H1 (cell line): Measurements from ENCODE around the gene CHRM1. TPM values are rescaled to one million over a fixed set of nuclear protein-coding genes. Genes with fewer than 3 reads are reported as not detected.

Experiments
- CTCF ChIA-PET: fragments of 300-600 bp; sonication (Branson Sonifier 250); formaldehyde crosslinking; loops from one replicate; lab custom pipeline; 2021; ENCODE audit not compliant: partially characterized antibody; lab: Charles Lee
- POLR2A ChIA-PET: fragments of 300-600 bp; sonication (Branson Sonifier 250); formaldehyde crosslinking; loops from one replicate; lab custom pipeline; 2021; ENCODE audit warnings: inconsistent platforms; ENCODE audit not compliant: partially characterized antibody; lab: Charles Lee
- DNase-seq, 2 experiments: peaks; one replicate each; pipeline versions ENCODE4 v3.0.0 to v3.0.0-alpha.2; 2010 to 2022; ENCODE audit warnings: low spot score in 2 of 2, low read depth in 1 of 2, mixed read lengths in 1 of 2
- FAIRE-seq: peaks from 2 replicates; lab custom pipeline; 2011; peaks lifted over from hg19 to GRCh38; lab: Jason Lieb, UNC
- H2AFZ ChIP-seq: 2 replicates; pipeline ENCODE4 v1.8.1; 2012; ENCODE audit warnings: low read length, inconsistent platforms
- H2AK5ac ChIP-seq: 2 replicates; pipeline ENCODE4 v1.6.1; 2013; ENCODE audit warnings: low read depth, low read length
- H2BK120ac ChIP-seq: replicated peaks from 2 replicates; pipeline ENCODE3; 2013; ENCODE audit warnings: low read depth, low read length, inconsistent platforms
- H2BK12ac ChIP-seq: 2 replicates; pipeline ENCODE4 v1.6.1; 2013; ENCODE audit warnings: low read depth, low read length
- H2BK15ac ChIP-seq: 2 replicates; pipeline ENCODE4 v1.6.1; 2013; ENCODE audit warnings: low read length
- H2BK20ac ChIP-seq: 2 replicates; pipeline ENCODE4 v1.6.1; 2013; ENCODE audit warnings: low read length
- H2BK5ac ChIP-seq: 2 replicates; pipeline ENCODE4 v1.6.1; 2013; ENCODE audit warnings: low read depth, low read length
- H3K14ac ChIP-seq: 2 replicates; pipeline ENCODE4 v1.6.1; 2013; ENCODE audit warnings: inconsistent platforms; ENCODE audit not compliant: insufficient read length
- H3K18ac ChIP-seq: 2 replicates; pipeline ENCODE4 v1.6.1; 2013; ENCODE audit warnings: low read length; ENCODE audit errors: extremely low read depth
- H3K23ac ChIP-seq: 2 replicates; pipeline ENCODE4 v1.6.1; 2013; ENCODE audit warnings: inconsistent platforms; ENCODE audit not compliant: insufficient read length
- H3K23me2 ChIP-seq: 2 replicates; pipeline ENCODE4 v1.6.1; 2013; ENCODE audit warnings: low read depth, low read length
- H3K27ac ChIP-seq: 2 replicates; pipeline ENCODE4 v1.6.1; 2011; ENCODE audit warnings: low read depth, low read length, inconsistent platforms
- H3K27me3 ChIP-seq, 4 experiments: replicated peaks in 1 of 4; 1 replicate in 1 of 4; 2 replicates in 3 of 4; pipeline versions ENCODE4 v1.6.1 to v1.8.1; 2011 to 2013; ENCODE audit warnings: low read length in 3 of 4, mild to moderate bottlenecking in 3 of 4, inconsistent platforms in 2 of 4, mixed read lengths in 2 of 4, moderate library complexity in 1 of 4; ENCODE audit not compliant: control insufficient read depth in 3 of 4, insufficient read depth in 3 of 4; ENCODE audit errors: extremely low read depth in 1 of 4
- H3K36me3 ChIP-seq, 4 experiments: 2 replicates each; pipeline versions ENCODE4 v1.6.1 to v1.8.1; 2011 to 2013; ENCODE audit warnings: mild to moderate bottlenecking in 4 of 4, low read length in 3 of 4, moderate library complexity in 2 of 4, control low read depth in 1 of 4, inconsistent platforms in 1 of 4; ENCODE audit not compliant: insufficient read depth in 4 of 4, control insufficient read depth in 2 of 4
- H3K4ac ChIP-seq: replicated peaks from 2 replicates; pipeline ENCODE3; 2013; ENCODE audit warnings: low read length, low read depth, mixed read lengths, inconsistent platforms; ENCODE audit not compliant: insufficient read length
- H3K4me1 ChIP-seq, 4 experiments: replicated peaks in 1 of 4; 1 replicate in 1 of 4; 2 replicates in 3 of 4; pipeline versions ENCODE4 v1.6.1 to v1.8.1; 2011 to 2013; ENCODE audit warnings: low read length in 3 of 4, inconsistent platforms in 2 of 4, mixed read lengths in 1 of 4; ENCODE audit not compliant: insufficient read depth in 4 of 4, control insufficient read depth in 3 of 4
- H3K4me2 ChIP-seq, 2 experiments: 2 replicates each; pipeline versions ENCODE4 v1.6.1 to v1.8.1; 2011 to 2013; ENCODE audit warnings: low read depth in 2 of 2, low read length in 2 of 2, control low read depth in 1 of 2, inconsistent platforms in 1 of 2, mild to moderate bottlenecking in 1 of 2; ENCODE audit not compliant: insufficient read depth in 1 of 2
- H3K4me3 ChIP-seq, 4 experiments: fragments of 200-600, 300-600 bp in 1 of 4; sonication (generic), shearing (Covaris generic), sonication (Bioruptor Twin) in 1 of 4; 2 replicates each; pipeline versions ENCODE4 v1.5.1 to v1.8.1; 2011 to 2016; ENCODE audit warnings: low read length in 4 of 4, low read depth in 3 of 4, control low read depth in 2 of 4, inconsistent platforms in 2 of 4, mild to moderate bottlenecking in 2 of 4, mixed read lengths in 1 of 4, moderate library complexity in 1 of 4; ENCODE audit not compliant: insufficient read depth in 2 of 4; ENCODE audit errors: extremely low read depth in 1 of 4
- H3K56ac ChIP-seq: replicated peaks from 2 replicates; pipeline ENCODE3; 2013; ENCODE audit warnings: low read depth, mild to moderate bottlenecking, mixed read lengths, low read length, inconsistent platforms; ENCODE audit not compliant: insufficient read length
- H3K79me1 ChIP-seq: 2 replicates; pipeline ENCODE4 v1.6.1; 2013; ENCODE audit warnings: low read depth, low read length, control low read depth
- H3K79me2 ChIP-seq, 2 experiments: 2 replicates each; pipeline versions ENCODE4 v1.6.1 to v1.8.1; 2012 to 2013; ENCODE audit warnings: low read length in 2 of 2, mild to moderate bottlenecking in 2 of 2, inconsistent platforms in 1 of 2; ENCODE audit not compliant: insufficient read depth in 2 of 2, control insufficient read depth in 1 of 2
- H3K9ac ChIP-seq, 4 experiments: replicated peaks in 1 of 4; 1 replicate in 1 of 4; 2 replicates in 3 of 4; pipeline versions ENCODE4 v1.6.1 to v1.8.1; 2011 to 2013; ENCODE audit warnings: low read depth in 3 of 4, low read length in 3 of 4, control low read depth in 2 of 4, mild to moderate bottlenecking in 2 of 4, moderate library complexity in 2 of 4, inconsistent platforms in 1 of 4; ENCODE audit errors: extremely low read depth in 1 of 4
- H3K9me3 ChIP-seq, 2 experiments: 2 replicates each; pipeline versions ENCODE4 v1.6.1 to v1.8.1; 2012 to 2013; ENCODE audit warnings: mild to moderate bottlenecking in 2 of 2, moderate library complexity in 2 of 2, control low read depth in 1 of 2, inconsistent platforms in 1 of 2, low read depth in 1 of 2, low read length in 1 of 2, mixed read lengths in 1 of 2; ENCODE audit not compliant: insufficient read depth in 2 of 2
- H4K20me1 ChIP-seq, 2 experiments: replicated peaks in 1 of 2; 2 replicates each; pipeline versions ENCODE3 to v1.8.1; 2011 to 2013; ENCODE audit warnings: inconsistent platforms in 2 of 2, low read length in 2 of 2, mild to moderate bottlenecking in 1 of 2; ENCODE audit not compliant: insufficient read depth in 2 of 2, control insufficient read depth in 1 of 2
- H4K5ac ChIP-seq: 2 replicates; pipeline ENCODE4 v1.6.1; 2013; ENCODE audit warnings: low read length, low read depth, mixed read lengths, inconsistent platforms; ENCODE audit not compliant: insufficient read length
- H4K8ac ChIP-seq: 2 replicates; pipeline ENCODE4 v1.8.0; 2013; ENCODE audit warnings: mild to moderate bottlenecking, moderate library complexity, low read length, inconsistent platforms; ENCODE audit not compliant: insufficient read depth; ENCODE audit errors: extremely low read depth
- H4K91ac ChIP-seq: replicated peaks from 2 replicates; pipeline ENCODE3; 2013; ENCODE audit warnings: low read length, mixed read lengths, inconsistent platforms; ENCODE audit not compliant: insufficient read length
- BCL11A ChIP-seq, 2 experiments: IDR thresholded peaks; one replicate each; pipeline ENCODE4 v1.6.1; 2011; ENCODE audit warnings: low read depth in 2 of 2, low read length in 2 of 2, mild to moderate bottlenecking in 2 of 2
- CTCF ChIP-seq, 3 experiments: IDR thresholded peaks; 1 replicate in 2 of 3; 2 replicates in 1 of 3; pipeline versions ENCODE4 v1.5.1 to v1.6.1; 2011; ENCODE audit warnings: low read length in 3 of 3, mild to moderate bottlenecking in 3 of 3, inconsistent platforms in 2 of 3, low read depth in 1 of 3, moderate library complexity in 1 of 3; ENCODE audit not compliant: insufficient read depth in 1 of 3; ENCODE audit errors: control extremely low read depth in 1 of 3
- POLR2AphosphoS5 ChIP-seq: IDR thresholded peaks from 2 replicates; pipeline ENCODE4 v1.6.1; 2011; ENCODE audit warnings: low read depth, low read length
- SAP30 ChIP-seq: fragments of 300-600 bp; sonication (generic); IDR thresholded peaks from 2 replicates; pipeline ENCODE4 v1.7.1; 2012; ENCODE audit warnings: low read length, moderate library complexity, mild to moderate bottlenecking, inconsistent platforms; ENCODE audit not compliant: insufficient read depth, insufficient replicate concordance
- SP1 ChIP-seq: IDR thresholded peaks from 2 replicates; pipeline ENCODE4 v1.6.1; 2011; ENCODE audit warnings: low read depth, low read length
- TAF7 ChIP-seq: optimal IDR thresholded peaks from 2 replicates; pipeline ENCODE3; 2011; ENCODE audit warnings: low read depth, mild to moderate bottlenecking, inconsistent platforms, low read length, moderate library complexity, borderline replicate concordance
- YY1 ChIP-seq: IDR thresholded peaks from 2 replicates; pipeline ENCODE4 v1.6.1; 2011; ENCODE audit warnings: low read depth, mild to moderate bottlenecking, low read length
- WGBS, 2 experiments: shearing (Covaris generic) in 1 of 2; methylation state at CpG; one replicate each; pipeline versions ENCODE4 v1.1.6 to v1.1.7; 2013 to 2015; ENCODE audit warnings: low lambda C conversion rate in 2 of 2, mixed read lengths in 2 of 2, inconsistent platforms in 1 of 2, low coverage in 1 of 2, missing lambda C conversion rate in 1 of 2; ENCODE audit not compliant: insufficient replicate concordance in 2 of 2, insufficient coverage in 1 of 2, insufficient read length in 1 of 2; ENCODE audit errors: extremely low coverage in 1 of 2, missing lambda C conversion rate in 1 of 2; 5-methylcytosine and 5-hydroxymethylcytosine counted together
- polyA plus RNA-seq, 7 experiments: library from polyadenylated mRNA; depleted of rRNA in 3 of 7; stranded (reverse) in 5 of 7; unstranded in 2 of 7; fragments of >200 nt in 5 of 7; fragments of 200-250 nt in 2 of 7; gene quantifications; 1 replicate in 5 of 7; 2 replicates in 1 of 7; 4 replicates in 1 of 7; pipeline versions ENCODE4 v1.2.1 to v1.2.3, GENCODE V29; 2011 to 2013; ENCODE audit warnings: missing spikeins in 2 of 7, mixed read lengths in 2 of 7
- total RNA-seq: library from RNA; stranded (reverse); fragmentation: NEBNext Ultra II Directional; extraction: Animal tissue kit (Norgen Biotek cat#: 25700); gene quantifications from 2 replicates; pipeline ENCODE4 v1.2.1, GENCODE V29; 2021

CHRM1 gene
- total and polyA plus RNA-seq, 2 of the 8 experiments (the other 6 are each of a cell fraction or from before 2014, with no cell fraction given), result 0.08 TPM; not detected in 1

- DNase-seq, result peak in 1 of 2 experiments; percentile 74
- H2BK120ac ChIP-seq, result no peak overlapping the region
- no peak overlapping the region for H3K23ac ChIP-seq
- no peaks in the 10 kb centered on the region for H3K36me3 ChIP-seq
- H4K5ac ChIP-seq, result peak overlapping the region; percentile 26
- peak overlapping the region; percentile 97 to 99 for H3K4me2 ChIP-seq
- peak overlapping the region; percentile 99; the same call in 1 of the 2 replicates for H2BK12ac ChIP-seq
- no peak overlapping the region for H4K91ac ChIP-seq
- no peak overlapping the region for H2AK5ac ChIP-seq
- H3K14ac ChIP-seq, result no peak overlapping the region
- POLR2A ChIA-PET, result interaction anchor here (0.6 to 57.8 kb wide), 12 partner anchors 7 to 261 kb away, joined by 3 to 1185 read pairs (median 5); partner anchors contain the start of genes CSKMT and SLC3A2
- H3K79me1 ChIP-seq, result no peaks in the 10 kb centered on the region
- peaks cover 6 to 39% (median 21%) of the 10 kb centered on the region in 4 experiments for H3K4me1 ChIP-seq
- no peak overlapping the region for H3K4ac ChIP-seq
- no peak overlapping the region for H3K56ac ChIP-seq
- H3K23me2 ChIP-seq, result peaks cover 17% of the 10 kb centered on the region
- H3K18ac ChIP-seq, result peak overlapping the region; percentile 57
- FAIRE-seq, result no peak
- peak overlapping the region; percentile 71; the same call in 1 of the 2 replicates for H2BK5ac ChIP-seq
- H2BK15ac ChIP-seq, result peak overlapping the region; percentile 88; the same call in 1 of the 2 replicates
- no peaks in the 10 kb centered on the region for H4K20me1 ChIP-seq
- no peaks in the 10 kb centered on the region for H3K79me2 ChIP-seq
- peak overlapping the region; percentile 86; the same call in 1 of the 2 replicates for H2BK20ac ChIP-seq
- CTCF ChIA-PET, result interaction anchor here (0.6 to 16.5 kb wide), 14 partner anchors 9 to 202 kb away, joined by 3 to 232 read pairs (median 4); no protein-coding TSS in a partner anchor
- peak overlapping the region; percentile 51 for H4K8ac ChIP-seq
- peak overlapping the region in 2 of 4 experiments; percentile 11 to 25; a peak in 2 of 7 replicates for H3K9ac ChIP-seq
- peaks cover 15 to 59% (median 51%) of the 10 kb centered on the region in 4 experiments for H3K27me3 ChIP-seq
- H3K27ac ChIP-seq, result no peak overlapping the region
- H3K4me3 ChIP-seq, result peak overlapping the region; percentile 55 to 76 (median 62)
- peak overlapping the region; percentile 78; the same call in 1 of the 2 replicates for H2AFZ ChIP-seq
- 1% methylated on average over 66 of the region's 71 CpGs; no CpG with 5 or more reads in 1 of the 2 experiments for WGBS, 2 experiments
- no peaks in the 10 kb centered on the region for H3K9me3 ChIP-seq
- TF ChIP-seq SP1, result no peak
- TF ChIP-seq TAF7, result no peak
- TF ChIP-seq POLR2AphosphoS5, result no peak
- TF ChIP-seq BCL11A (IDR thresholded peaks at IDR 0.05; ENCODE audit: low read depth in 2 of 2, low read length in 2 of 2), result no peak
- TF ChIP-seq CTCF (IDR thresholded peaks at IDR 0.05; ENCODE audit: control extremely low read depth in 1 of 3, insufficient read depth in 1 of 3, low read depth in 1 of 3, low read length in 3 of 3), result no peak
- no peak for TF ChIP-seq YY1
- no peak for TF ChIP-seq SAP30
Observed at GRCh38 chr11:62925745-62926679, 4.8 kb upstream of the CHRM1 start.
